H1 (cell line): ENCODE measurements around the gene MMP25. TPM values are rescaled to one million over a fixed set of nuclear protein-coding genes. Genes with fewer than 3 reads are reported as not detected.
A peak's percentile ranks its signal among the peaks of the same experiment; 100 is the strongest.

ENCODE experiments used
- CBX8 ChIP-seq: fragments of 300-800, 300-1000 bp; sonication (generic); IDR thresholded peaks from 2 replicates; pipeline ENCODE4 v1.7.1; 2016; ENCODE audit warnings: low read depth, low read length, borderline replicate concordance
- CTCF ChIP-seq, 3 experiments: IDR thresholded peaks; 1 replicate in 2 of 3; 2 replicates in 1 of 3; pipeline versions ENCODE4 v1.5.1 to v1.6.1; 2011; ENCODE audit warnings: low read length in 3 of 3, mild to moderate bottlenecking in 3 of 3, inconsistent platforms in 2 of 3, low read depth in 1 of 3, moderate library complexity in 1 of 3; ENCODE audit not compliant: insufficient read depth in 1 of 3; ENCODE audit errors: control extremely low read depth in 1 of 3
- EZH2 ChIP-seq: fragments of 200-600 bp; sonication (generic); IDR thresholded peaks from 2 replicates; pipeline ENCODE4 v1.7.1; 2012; ENCODE audit warnings: low read depth, mild to moderate bottlenecking, moderate library complexity, low read length, inconsistent platforms; ENCODE audit not compliant: severe bottlenecking
- GABPA ChIP-seq: IDR thresholded peaks from 2 replicates; pipeline ENCODE4 v1.6.1; 2011; ENCODE audit warnings: mild to moderate bottlenecking, low read length, moderate library complexity, borderline replicate concordance; ENCODE audit not compliant: insufficient read depth
- JUND ChIP-seq: IDR thresholded peaks from 2 replicates; pipeline ENCODE4 v1.6.1; 2011; ENCODE audit warnings: mild to moderate bottlenecking, improper control_type of control experiment, low read length
- KDM1A ChIP-seq: fragments of 200-600, 300-600 bp; sonication (generic); IDR thresholded peaks from 2 replicates; pipeline ENCODE4 v1.7.1; 2016; ENCODE audit warnings: mild to moderate bottlenecking, low read length, borderline replicate concordance
- KDM5A ChIP-seq: fragments of 200-600 bp; IDR thresholded peaks from 2 replicates; pipeline ENCODE4 v1.7.1; 2012; ENCODE audit warnings: mild to moderate bottlenecking, low read length, inconsistent platforms, mixed read lengths
- NANOG ChIP-seq: IDR thresholded peaks from 2 replicates; pipeline ENCODE4 v1.6.1; 2011; ENCODE audit warnings: low read length, low read depth, mild to moderate bottlenecking, inconsistent platforms; ENCODE audit not compliant: insufficient read depth, poor library complexity, severe bottlenecking
- POLR2AphosphoS5 ChIP-seq: IDR thresholded peaks from 2 replicates; pipeline ENCODE4 v1.6.1; 2011; ENCODE audit warnings: low read depth, low read length
- POU5F1 ChIP-seq: IDR thresholded peaks from 2 replicates; pipeline ENCODE4 v1.6.1; 2011; ENCODE audit warnings: low read depth, mild to moderate bottlenecking, low read length, moderate library complexity
- RAD21 ChIP-seq, 2 experiments: IDR thresholded peaks in 1 of 2; conservative IDR thresholded peaks in 1 of 2; 2 replicates each; pipeline ENCODE4 v1.6.1; 2011; ENCODE audit warnings: low read depth in 2 of 2, low read length in 2 of 2, improper control_type of control experiment in 1 of 2, inconsistent platforms in 1 of 2, mild to moderate bottlenecking in 1 of 2, moderate library complexity in 1 of 2
- RNF2 ChIP-seq: fragments of 200-900, 300-1000 bp; sonication (generic); IDR thresholded peaks from 2 replicates; pipeline ENCODE4 v1.7.1; 2016; ENCODE audit warnings: borderline replicate concordance, low read depth, mild to moderate bottlenecking, antibody characterized with exemption, low read length; ENCODE audit not compliant: poor library complexity, severe bottlenecking; ENCODE audit errors: missing control alignments
- RXRA ChIP-seq: IDR thresholded peaks from 2 replicates; pipeline ENCODE4 v1.6.1; 2011; ENCODE audit warnings: low read depth, mild to moderate bottlenecking, low read length, moderate library complexity; ENCODE audit not compliant: insufficient read depth
- SIN3A ChIP-seq, 2 experiments: IDR thresholded peaks in 1 of 2; conservative IDR thresholded peaks in 1 of 2; 2 replicates each; pipeline ENCODE4 v1.6.1; 2011 to 2012; ENCODE audit warnings: low read length in 2 of 2, improper control_type of control experiment in 1 of 2, low read depth in 1 of 2, mild to moderate bottlenecking in 1 of 2
- SIX5 ChIP-seq: IDR thresholded peaks from 2 replicates; pipeline ENCODE4 v1.6.1; 2011; ENCODE audit warnings: mild to moderate bottlenecking, low read depth, low read length
- SP2 ChIP-seq: IDR thresholded peaks from 2 replicates; pipeline ENCODE4 v1.6.1; 2012; ENCODE audit warnings: mild to moderate bottlenecking, low read length, inconsistent platforms
- SP4 ChIP-seq: IDR thresholded peaks from 2 replicates; pipeline ENCODE4 v1.6.1; 2012; ENCODE audit warnings: low read length, inconsistent platforms
- TEAD4 ChIP-seq: IDR thresholded peaks from 2 replicates; pipeline ENCODE4 v1.6.1; 2012; ENCODE audit warnings: low read depth, low read length, inconsistent platforms, mixed read lengths
- polyA plus RNA-seq, 7 experiments: library from polyadenylated mRNA; depleted of rRNA in 3 of 7; stranded (reverse) in 5 of 7; unstranded in 2 of 7; fragments of >200 nt in 5 of 7; fragments of 200-250 nt in 2 of 7; gene quantifications; 1 replicate in 5 of 7; 2 replicates in 1 of 7; 4 replicates in 1 of 7; pipeline versions ENCODE4 v1.2.1 to v1.2.3, GENCODE V29; 2011 to 2013; ENCODE audit warnings: missing spikeins in 2 of 7, mixed read lengths in 2 of 7
- total RNA-seq: library from RNA; stranded (reverse); fragmentation: NEBNext Ultra II Directional; extraction: Animal tissue kit (Norgen Biotek cat#: 25700); gene quantifications from 2 replicates; pipeline ENCODE4 v1.2.1, GENCODE V29; 2021
- TF ChIP-seq, protein P1 (sequence below): IDR thresholded peaks from 2 replicates; pipeline ENCODE4 v1.6.1; 2012; ENCODE audit warnings: low read length, inconsistent platforms

MMP25 gene
- total and polyA plus RNA-seq, 2 of the 8 experiments (the other 6 are each of a cell fraction or from before 2014, with no cell fraction given), result 7.7 to 26.7 TPM

GRCh38 chr16:3017794-3018506 lies 28.4 kb upstream of the MMP25 start, which contains the start of gene CLDN6 (continued):
- TF ChIP-seq, protein P1, sequence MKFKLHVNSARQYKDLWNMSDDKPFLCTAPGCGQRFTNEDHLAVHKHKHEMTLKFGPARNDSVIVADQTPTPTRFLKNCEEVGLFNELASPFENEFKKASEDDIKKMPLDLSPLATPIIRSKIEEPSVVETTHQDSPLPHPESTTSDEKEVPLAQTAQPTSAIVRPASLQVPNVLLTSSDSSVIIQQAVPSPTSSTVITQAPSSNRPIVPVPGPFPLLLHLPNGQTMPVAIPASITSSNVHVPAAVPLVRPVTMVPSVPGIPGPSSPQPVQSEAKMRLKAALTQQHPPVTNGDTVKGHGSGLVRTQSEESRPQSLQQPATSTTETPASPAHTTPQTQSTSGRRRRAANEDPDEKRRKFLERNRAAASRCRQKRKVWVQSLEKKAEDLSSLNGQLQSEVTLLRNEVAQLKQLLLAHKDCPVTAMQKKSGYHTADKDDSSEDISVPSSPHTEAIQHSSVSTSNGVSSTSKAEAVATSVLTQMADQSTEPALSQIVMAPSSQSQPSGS, result peak; percentile 87
- TF ChIP-seq CTCF (IDR thresholded peaks at IDR 0.05; ENCODE audit: control extremely low read depth in 1 of 3, insufficient read depth in 1 of 3, low read depth in 1 of 3, low read length in 3 of 3) (peak; percentile 85 to 94 (median 92)), SP2 (no peak), KDM5A (no peak), GABPA (no peak), KDM1A (peak; percentile 68; the same call in 1 of the 2 replicates), POU5F1 (no peak), TEAD4 (peak; percentile 54; the same call in 1 of the 2 replicates), RNF2 (no peak), RAD21 (IDR thresholded peaks at IDR 0.05 in 1 of 2, conservative IDR thresholded peaks at IDR 0.05 in 1 of 2; ENCODE audit: low read depth in 2 of 2, low read length in 2 of 2) (peak; percentile 72 to 81), RXRA (no peak), SIX5 (no peak), EZH2 (no peak), SIN3A (conservative IDR thresholded peaks at IDR 0.05 in 1 of 2, IDR thresholded peaks at IDR 0.05 in 1 of 2; ENCODE audit: low read depth in 1 of 2, low read length in 2 of 2) (peak; percentile 61 to 77; a peak in 2 of 4 replicates), NANOG (no peak), POLR2AphosphoS5 (peak; percentile 98), JUND (peak; percentile 93), CBX8 (no peak), SP4 (peak; percentile 85)
